Ascending aorta (tissue), 2 donors: ENCODE data around the gene TM4SF4. TPM values are rescaled to one million over a fixed set of nuclear protein-coding genes. Genes with fewer than 3 reads are reported as not detected.

Source experiments
- DNase-seq, 2 donors: peaks; one replicate each; pipeline ENCODE4 v3.0.0-alpha.2; 2019; ENCODE audit warnings: low spot score in 2 of 2
- H3K27ac ChIP-seq, 2 donors: fragments of 200-600 bp; sonication (generic); one replicate each; pipeline ENCODE4 v1.5.1; 2016 to 2017; ENCODE audit warnings: mild to moderate bottlenecking in 1 of 2
- H3K27me3 ChIP-seq: fragments of 200-600 bp; sonication (generic); one replicate; pipeline ENCODE4 v1.5.1; 2017
- H3K36me3 ChIP-seq, 2 donors: fragments of 200-600 bp; sonication (generic); one replicate each; pipeline ENCODE4 v1.5.1; 2016
- H3K4me1 ChIP-seq, 2 donors: fragments of 200-600 bp; sonication (generic); one replicate each; pipeline ENCODE4 v1.5.1; 2016 to 2017; ENCODE audit warnings: mild to moderate bottlenecking in 1 of 2
- H3K4me3 ChIP-seq, 2 donors: fragments of 200-600 bp; sonication (generic); one replicate each; pipeline ENCODE4 v1.5.1; 2016 to 2017; ENCODE audit warnings: mild to moderate bottlenecking in 1 of 2
- H3K9me3 ChIP-seq, 2 donors: fragments of 200-600 bp; sonication (generic); one replicate each; pipeline ENCODE4 v1.5.1; 2016
- CTCF ChIP-seq, 3 experiments: fragments of 200-600 bp in 2 of 3; fragments of 450-650 bp in 1 of 3; sonication (generic) in 2 of 3; IDR thresholded peaks; one replicate each; pipeline ENCODE4 v1.5.1; 2016 to 2019; ENCODE audit warnings: antibody characterized with exemption in 3 of 3, mild to moderate bottlenecking in 1 of 3, moderate library complexity in 1 of 3
- intact Hi-C: fragments of 100-400 bp; cut with DNase I; formaldehyde crosslinking; loops from one replicate; pipeline ENCODE4 v1.15.1; 2023
- total RNA-seq: library from RNA; depleted of rRNA; stranded (reverse); fragments of >200 nt; gene quantifications from one replicate; pipeline ENCODE4 v1.1.0, GENCODE V29; 2016

Gene TM4SF4
- total RNA-seq, 1 donor from 2014 or later: not detected

GRCh38 chr3:149449799-149450198 is 24.7 kb upstream of the TM4SF4 start:
- Histone ChIP-seq H3K36me3 (no peaks in the 10 kb centered on the region), H3K27ac (peak overlapping the region; percentile 52 to 67)
- intact Hi-C loops: no loop called here

GRCh38 chr3:149450281-149450680 is 24.2 kb upstream of the TM4SF4 start:
- Histone ChIP-seq H3K36me3 (no peaks in the 10 kb centered on the region), H3K27ac (peak overlapping the region in 1 of 2 donors; percentile 52), H3K4me3 (no peak overlapping the region), H3K9me3 (no peaks in the 10 kb centered on the region), H3K4me1 (peaks cover 0 to 13% of the 10 kb centered on the region in 2 donors), H3K27me3 (no peaks in the 10 kb centered on the region)
- TF ChIP-seq CTCF (IDR thresholded peaks at IDR 0.05): no peak
- intact Hi-C loops: no loop called here
- no peak for DNase-seq

More at GRCh38 chr3:149449799-149450198, 24.7 kb upstream of the TM4SF4 start:
- peaks cover 0 to 13% of the 10 kb centered on the region in 2 donors for H3K4me1 ChIP-seq
- H3K4me3 ChIP-seq: no peak overlapping the region
- H3K9me3 ChIP-seq: no peaks in the 10 kb centered on the region
- no peak for DNase-seq
- TF ChIP-seq CTCF (IDR thresholded peaks at IDR 0.05): no peak
- no peaks in the 10 kb centered on the region for H3K27me3 ChIP-seq

- Histone ChIP-seq H3K27ac (no peak overlapping the region), H3K4me3 (no peak overlapping the region), H3K27me3 (no peaks in the 10 kb centered on the region), H3K9me3 (no peaks in the 10 kb centered on the region), H3K4me1 (peaks cover 0 to 13% of the 10 kb centered on the region in 2 donors), H3K36me3 (no peaks in the 10 kb centered on the region)
- DNase-seq: no peak
- TF ChIP-seq CTCF (IDR thresholded peaks at IDR 0.05): no peak
- intact Hi-C loops: no loop called here
These were observed 22.5 kb upstream of the TM4SF4 start for GRCh38 chr3:149452036-149452435.

DNA sequence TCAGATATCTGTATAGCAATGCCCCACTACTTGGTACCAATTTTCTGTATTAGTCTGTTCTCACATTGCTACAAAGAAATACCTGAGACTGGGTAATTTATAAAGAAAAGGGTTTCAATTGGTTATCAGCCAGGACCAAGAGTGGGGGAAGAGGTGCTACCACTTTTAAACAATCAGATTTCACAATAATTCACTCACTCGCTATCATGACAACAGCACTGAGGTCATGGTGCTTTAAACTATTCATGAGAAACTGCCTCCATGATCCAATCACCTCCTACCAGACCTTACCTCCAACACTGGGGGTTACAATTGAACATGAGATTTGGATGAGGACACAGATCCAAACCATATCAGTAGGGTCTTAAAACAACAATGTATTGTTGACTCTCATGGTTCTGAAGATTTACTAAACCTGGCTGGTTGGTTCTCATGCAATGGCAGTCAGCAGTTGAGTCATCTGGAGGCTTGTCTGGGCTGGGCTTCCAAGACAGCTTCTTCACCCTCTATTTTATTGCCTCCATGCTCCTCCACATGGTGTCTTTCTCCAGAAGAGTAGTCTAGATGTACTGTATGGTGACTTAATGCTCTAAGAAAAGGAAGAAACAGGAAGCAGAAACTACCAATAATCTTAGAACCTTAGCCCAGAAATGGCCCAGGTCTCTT is 21.2 kb upstream of the TM4SF4 start:
- peaks cover 0 to 9% of the 10 kb centered on the region in 2 donors for H3K4me1 ChIP-seq
- no peaks in the 10 kb centered on the region for H3K9me3 ChIP-seq
- no peak overlapping the region for H3K27ac ChIP-seq
- H3K4me3 ChIP-seq: no peak overlapping the region
- no peak for DNase-seq
- no peaks in the 10 kb centered on the region for H3K36me3 ChIP-seq
- no peaks in the 10 kb centered on the region for H3K27me3 ChIP-seq
- no peak for TF ChIP-seq CTCF (IDR thresholded peaks at IDR 0.05)
- intact Hi-C loops: no loop called here

- no peak overlapping the region for H3K27ac ChIP-seq
- H3K4me1 ChIP-seq: peaks cover 0 to 4% of the 10 kb centered on the region in 2 donors
- no peak overlapping the region for H3K4me3 ChIP-seq
- TF ChIP-seq CTCF (IDR thresholded peaks at IDR 0.05): no peak
- H3K27me3 ChIP-seq: no peaks in the 10 kb centered on the region
- H3K36me3 ChIP-seq: no peaks in the 10 kb centered on the region
- no peaks in the 10 kb centered on the region for H3K9me3 ChIP-seq
- intact Hi-C loops: no loop called here
- no peak for DNase-seq
These were observed 19.8 kb upstream of the TM4SF4 start for GRCh38 chr3:149454746-149455145.
